ENCODE measurements around the gene PBXIP1. TPM values are rescaled to one million over a fixed set of nuclear protein-coding genes. Genes with fewer than 3 reads are reported as not detected.

Gene PBXIP1
- total RNA-seq, 4 donors from 2014 or later, result 66.6 to 117 (median 109) TPM

- peak in 1 of 3 donors; percentile 21 for DNase-seq
- H3K27ac ChIP-seq, result no peak overlapping the region
Measured at GRCh38 chr1:154959426-154959780, 3.5 kb upstream of the PBXIP1 start.

GRCh38 chr1:154958681-154959425, 3.0 kb upstream of the PBXIP1 start:
- no peak overlapping the region for H3K4me3 ChIP-seq
- no peak overlapping the region for H3K27ac ChIP-seq
- no peaks in the 10 kb centered on the region for H3K9me3 ChIP-seq
- H3K36me3 ChIP-seq, result peaks cover 0 to 24% (median 0%) of the 10 kb centered on the region in 3 donors
- TF ChIP-seq POLR2A (IDR thresholded peaks at IDR 0.05) (no peak), CTCF (IDR thresholded peaks at IDR 0.05) (no peak)
- peaks cover 0 to 48% (median 23%) of the 10 kb centered on the region in 4 donors for H3K4me1 ChIP-seq
- H3K27me3 ChIP-seq, result no peaks in the 10 kb centered on the region
- DNase-seq, result no peak

More at GRCh38 chr1:154959426-154959780, 3.5 kb upstream of the PBXIP1 start:
- TF ChIP-seq CTCF (IDR thresholded peaks at IDR 0.05), result no peak
- TF ChIP-seq POLR2A (IDR thresholded peaks at IDR 0.05), result no peak
- peaks cover 0 to 29% (median 0%) of the 10 kb centered on the region in 3 donors for H3K36me3 ChIP-seq
- H3K9me3 ChIP-seq, result no peaks in the 10 kb centered on the region
- H3K4me3 ChIP-seq, result no peak overlapping the region
- H3K27me3 ChIP-seq, result no peaks in the 10 kb centered on the region
- H3K4me1 ChIP-seq, result peaks cover 0 to 43% (median 18%) of the 10 kb centered on the region in 4 donors

GRCh38 chr1:154958036-154958435, 2.1 kb upstream of the PBXIP1 start:
- no peak for DNase-seq
- Histone ChIP-seq H3K36me3 (peaks cover 0 to 16% (median 0%) of the 10 kb centered on the region in 3 donors), H3K4me1 (peaks cover 0 to 51% (median 30%) of the 10 kb centered on the region in 4 donors), H3K9me3 (no peaks in the 10 kb centered on the region), H3K27ac (no peak overlapping the region), H3K4me3 (no peak overlapping the region), H3K27me3 (no peaks in the 10 kb centered on the region)
- no peak for TF ChIP-seq CTCF (IDR thresholded peaks at IDR 0.05)
- no peak for TF ChIP-seq POLR2A (IDR thresholded peaks at IDR 0.05)

- Histone ChIP-seq H3K9me3 (no peaks in the 10 kb centered on the region), H3K27ac (peak overlapping the region in 3 of 4 donors; percentile 77 to 86 (median 86)), H3K36me3 (peaks cover 0 to 12% (median 0%) of the 10 kb centered on the region in 3 donors), H3K27me3 (no peaks in the 10 kb centered on the region), H3K4me3 (no peak overlapping the region), H3K4me1 (peaks cover 0 to 52% (median 29%) of the 10 kb centered on the region in 4 donors)
- TF ChIP-seq POLR2A (IDR thresholded peaks at IDR 0.05) (no peak), CTCF (IDR thresholded peaks at IDR 0.05) (no peak)
- peak in 1 of 3 donors; percentile 36 for DNase-seq
Measured at GRCh38 chr1:154957091-154957657, 1.3 kb upstream of the PBXIP1 start.

- peak overlapping the region; percentile 77 to 86 (median 82) for H3K27ac ChIP-seq
- peak in 1 of 3 donors; percentile 50 for DNase-seq
- H3K27me3 ChIP-seq, result no peaks in the 10 kb centered on the region
- H3K4me1 ChIP-seq, result peaks cover 0 to 58% (median 29%) of the 10 kb centered on the region in 4 donors
- TF ChIP-seq CTCF (IDR thresholded peaks at IDR 0.05), result no peak
- TF ChIP-seq POLR2A (IDR thresholded peaks at IDR 0.05), result no peak
- H3K9me3 ChIP-seq, result no peaks in the 10 kb centered on the region
- peaks cover 0 to 17% (median 0%) of the 10 kb centered on the region in 3 donors for H3K36me3 ChIP-seq
- H3K4me3 ChIP-seq, result peak overlapping the region; percentile 45 to 70 (median 58)
Measured at GRCh38 chr1:154956544-154956941, 644 bp upstream of the PBXIP1 start.
